Measurements from ENCODE around the gene RAB42. TPM values are rescaled to one million over a fixed set of nuclear protein-coding genes. Genes with fewer than 3 reads are reported as not detected.
A peak's percentile ranks its signal among the peaks of the same experiment; 100 is the strongest.

Gene RAB42, protein sequence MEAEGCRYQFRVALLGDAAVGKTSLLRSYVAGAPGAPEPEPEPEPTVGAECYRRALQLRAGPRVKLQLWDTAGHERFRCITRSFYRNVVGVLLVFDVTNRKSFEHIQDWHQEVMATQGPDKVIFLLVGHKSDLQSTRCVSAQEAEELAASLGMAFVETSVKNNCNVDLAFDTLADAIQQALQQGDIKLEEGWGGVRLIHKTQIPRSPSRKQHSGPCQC
- 3.4 and 3.8 TPM in 2 replicates for polyA plus RNA-seq (2013)

DNA sequence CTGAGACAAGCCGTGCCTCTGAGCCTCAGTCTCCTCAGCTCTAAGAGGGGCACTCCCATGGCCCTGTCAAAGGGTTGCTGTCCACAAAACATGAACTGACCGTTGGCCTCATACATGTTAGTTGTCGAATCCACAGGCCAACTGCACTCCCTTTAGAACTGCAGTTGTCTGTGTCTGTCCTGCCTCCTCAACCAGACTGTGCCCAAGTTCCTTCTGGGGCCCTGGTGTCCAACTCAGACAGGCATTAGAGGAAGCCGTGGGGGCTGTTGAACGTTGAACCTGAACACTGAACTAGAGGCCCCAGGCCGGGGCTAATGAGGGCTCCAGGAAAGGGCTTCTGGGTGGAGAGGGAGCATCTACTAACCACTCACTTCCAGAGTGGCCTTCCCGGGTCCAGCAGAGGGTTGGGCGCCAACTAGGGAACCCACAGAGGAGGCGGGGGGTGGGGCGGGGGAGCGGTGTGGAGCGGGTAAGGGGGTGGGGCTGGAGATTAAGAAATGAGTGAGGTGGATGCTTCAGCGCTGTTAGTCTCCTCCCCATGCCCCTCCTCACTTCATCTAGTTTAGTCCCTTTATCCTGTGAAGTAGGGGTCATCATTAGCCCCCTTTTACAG lies at the start of gene RAB42:
TSS of gene RAB42 (plus strand) at position 558 of the 613 bp plus-strand sequence. CDS start 247 bp downstream, outside the sequence.
- Histone ChIP-seq H3K27ac (ENCODE audit: low read depth, low read length) (no peak within 1 kb of the TSS), H3K4me2 (ENCODE audit: low read length) (peak within 1 kb of the TSS; percentile 90), H2AFZ (ENCODE audit: insufficient read depth, low read length, poor library complexity) (peak within 1 kb of the TSS; percentile 82), H2AK5ac (ENCODE audit: low read length) (peak within 1 kb of the TSS; percentile 59), H3K23ac (ENCODE audit: low read length) (no peak within 1 kb of the TSS), H4K12ac (ENCODE audit: low read depth, low read length) (peak within 1 kb of the TSS; percentile 74), H2BK12ac (ENCODE audit: low read length) (peak within 1 kb of the TSS; percentile 80), H3K27me3 (ENCODE audit: insufficient read depth, low read length) (no peaks in the 10 kb centered on the region), H3K79me2 (ENCODE audit: control insufficient read depth, insufficient read depth, low read length, poor library complexity) (peaks cover 5% of the 10 kb centered on the region), H4K8ac (ENCODE audit: low read depth, low read length) (peak within 1 kb of the TSS; percentile 85), H3K9ac (ENCODE audit: low read length) (no peak within 1 kb of the TSS), H4K91ac (ENCODE audit: low read depth, low read length) (peak within 1 kb of the TSS; percentile 70), H3K9me3 (ENCODE audit: insufficient read depth, low read depth, low read length) (no peaks in the 10 kb centered on the region), H3K36me3 (ENCODE audit: control insufficient read depth in 1 of 2, insufficient read depth in 2 of 2, low read length in 2 of 2) (no peaks in the 10 kb centered on the region), H3K4me3 (ENCODE audit: low read depth, low read length) (peak within 1 kb of the TSS; percentile 67), H3K4ac (ENCODE audit: low read depth, low read length) (no peak within 1 kb of the TSS), H2BK120ac (ENCODE audit: insufficient read depth, low read length, poor library complexity) (peak within 1 kb of the TSS; percentile 21), H3K4me1 (ENCODE audit: control insufficient read depth in 1 of 2, insufficient read depth in 2 of 2, low read length in 2 of 2) (peaks cover 8 to 10% of the 10 kb centered on the region in 2 experiments), H2BK5ac (ENCODE audit: low read depth, low read length, poor library complexity) (peak within 1 kb of the TSS; percentile 27), H3K18ac (ENCODE audit: low read length) (peak within 1 kb of the TSS; percentile 41), H3K14ac (ENCODE audit: low read length) (peak within 1 kb of the TSS; percentile 89), H3K79me1 (ENCODE audit: low read length) (peaks cover 7% of the 10 kb centered on the region)
- no CpG with 5 or more reads among the region's 13 CpGs for WGBS (ENCODE audit: extremely low coverage, insufficient coverage, insufficient read length)
- DNase-seq = no peak

DNA sequence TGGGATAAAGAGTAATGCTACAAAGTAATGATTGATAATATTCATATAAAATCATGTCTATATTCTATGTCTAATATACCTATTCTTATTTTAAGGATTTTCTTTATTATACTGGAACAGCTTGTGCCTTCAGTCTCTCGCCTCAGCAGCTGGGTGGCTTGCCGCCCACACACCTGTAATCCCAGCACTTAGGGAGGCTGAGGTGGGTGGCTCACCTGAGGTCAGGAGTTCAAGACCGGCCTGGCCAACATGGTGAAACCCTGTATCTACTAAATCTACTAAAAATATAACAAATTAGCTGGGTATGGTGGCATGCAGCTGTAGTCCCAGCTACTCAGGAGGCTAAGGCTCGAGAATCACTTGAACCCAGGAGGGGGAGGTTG lies 46.8 kb upstream of the RAB42 start:
- no peak overlapping the region for H3K4ac ChIP-seq (ENCODE audit: low read depth, low read length)
- no peak overlapping the region for H3K18ac ChIP-seq (ENCODE audit: low read length)
- H4K8ac ChIP-seq (ENCODE audit: low read depth, low read length) = no peak overlapping the region
- no peak overlapping the region for H3K4me3 ChIP-seq (ENCODE audit: low read depth, low read length)
- DNase-seq = no peak
- no peak overlapping the region for H2BK12ac ChIP-seq (ENCODE audit: low read length)
- no peak overlapping the region for H3K23ac ChIP-seq (ENCODE audit: low read length)
- H3K79me1 ChIP-seq (ENCODE audit: low read length) = peaks cover 4% of the 10 kb centered on the region
- H3K4me2 ChIP-seq (ENCODE audit: low read length) = no peak overlapping the region
- H3K27me3 ChIP-seq (ENCODE audit: insufficient read depth, low read length) = no peaks in the 10 kb centered on the region
- no peaks in the 10 kb centered on the region for H3K36me3 ChIP-seq (ENCODE audit: control insufficient read depth in 1 of 2, insufficient read depth in 2 of 2, low read length in 2 of 2)
- H3K79me2 ChIP-seq (ENCODE audit: control insufficient read depth, insufficient read depth, low read length, poor library complexity) = no peaks in the 10 kb centered on the region
- no peak overlapping the region for H2AFZ ChIP-seq (ENCODE audit: insufficient read depth, low read length, poor library complexity)
- H3K27ac ChIP-seq (ENCODE audit: low read depth, low read length) = no peak overlapping the region
- H4K91ac ChIP-seq (ENCODE audit: low read depth, low read length) = no peak overlapping the region
- no peak overlapping the region for H2BK120ac ChIP-seq (ENCODE audit: insufficient read depth, low read length, poor library complexity)
- no peaks in the 10 kb centered on the region for H3K9me3 ChIP-seq (ENCODE audit: insufficient read depth, low read depth, low read length)
- no peaks in the 10 kb centered on the region for H3K4me1 ChIP-seq (ENCODE audit: control insufficient read depth in 1 of 2, insufficient read depth in 2 of 2, low read length in 2 of 2)
- no peak overlapping the region for H3K9ac ChIP-seq (ENCODE audit: low read length)
- H4K12ac ChIP-seq (ENCODE audit: low read depth, low read length) = no peak overlapping the region
- H2AK5ac ChIP-seq (ENCODE audit: low read length) = no peak overlapping the region
- no CpG with 5 or more reads among the region's 4 CpGs for WGBS (ENCODE audit: extremely low coverage, insufficient coverage, insufficient read length)
- no peak overlapping the region for H2BK5ac ChIP-seq (ENCODE audit: low read depth, low read length, poor library complexity)
- no peak overlapping the region for H3K14ac ChIP-seq (ENCODE audit: low read length)

DNA sequence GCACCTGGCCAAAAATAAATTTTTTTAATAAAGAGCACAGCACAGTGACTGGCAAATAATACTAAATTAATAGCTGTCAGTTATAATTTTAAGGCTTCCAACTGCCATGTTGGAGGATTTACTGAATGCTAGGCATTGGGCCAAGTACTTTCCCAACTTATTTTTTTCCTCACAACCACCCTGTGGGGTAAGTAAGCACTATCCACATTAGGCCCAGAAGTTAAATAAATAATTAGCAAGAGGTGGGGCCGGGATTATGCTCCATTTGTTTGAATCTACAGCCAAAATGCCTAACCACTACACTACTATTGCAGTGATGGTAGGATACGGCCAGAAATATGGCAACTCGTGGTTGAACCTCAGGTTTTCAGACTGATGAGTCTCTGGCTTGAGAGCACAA lies 43.7 kb upstream of the RAB42 start:
- H3K4me3 ChIP-seq (ENCODE audit: low read depth, low read length) = no peak overlapping the region
- H3K4me1 ChIP-seq (ENCODE audit: control insufficient read depth in 1 of 2, insufficient read depth in 2 of 2, low read length in 2 of 2) = no peaks in the 10 kb centered on the region
- H3K9ac ChIP-seq (ENCODE audit: low read length) = no peak overlapping the region
- H3K18ac ChIP-seq (ENCODE audit: low read length) = no peak overlapping the region
- no peak overlapping the region for H3K14ac ChIP-seq (ENCODE audit: low read length)
- H3K4ac ChIP-seq (ENCODE audit: low read depth, low read length) = no peak overlapping the region
- H2AK5ac ChIP-seq (ENCODE audit: low read length) = no peak overlapping the region
- H3K79me1 ChIP-seq (ENCODE audit: low read length) = peaks cover 13% of the 10 kb centered on the region
- no peak overlapping the region for H3K4me2 ChIP-seq (ENCODE audit: low read length)
- no peak overlapping the region for H4K91ac ChIP-seq (ENCODE audit: low read depth, low read length)
- no CpG with 5 or more reads among the region's 3 CpGs for WGBS (ENCODE audit: extremely low coverage, insufficient coverage, insufficient read length)
- no peak overlapping the region for H2BK120ac ChIP-seq (ENCODE audit: insufficient read depth, low read length, poor library complexity)
- no peak overlapping the region for H2AFZ ChIP-seq (ENCODE audit: insufficient read depth, low read length, poor library complexity)
- peaks cover 4% of the 10 kb centered on the region for H3K79me2 ChIP-seq (ENCODE audit: control insufficient read depth, insufficient read depth, low read length, poor library complexity)
- no peaks in the 10 kb centered on the region for H3K9me3 ChIP-seq (ENCODE audit: insufficient read depth, low read depth, low read length)
- no peaks in the 10 kb centered on the region for H3K36me3 ChIP-seq (ENCODE audit: control insufficient read depth in 1 of 2, insufficient read depth in 2 of 2, low read length in 2 of 2)
- no peaks in the 10 kb centered on the region for H3K27me3 ChIP-seq (ENCODE audit: insufficient read depth, low read length)
- no peak overlapping the region for H2BK5ac ChIP-seq (ENCODE audit: low read depth, low read length, poor library complexity)
- H4K8ac ChIP-seq (ENCODE audit: low read depth, low read length) = no peak overlapping the region
- no peak overlapping the region for H3K27ac ChIP-seq (ENCODE audit: low read depth, low read length)
- H3K23ac ChIP-seq (ENCODE audit: low read length) = no peak overlapping the region
- H4K12ac ChIP-seq (ENCODE audit: low read depth, low read length) = no peak overlapping the region
- DNase-seq = no peak
- no peak overlapping the region for H2BK12ac ChIP-seq (ENCODE audit: low read length)

DNA sequence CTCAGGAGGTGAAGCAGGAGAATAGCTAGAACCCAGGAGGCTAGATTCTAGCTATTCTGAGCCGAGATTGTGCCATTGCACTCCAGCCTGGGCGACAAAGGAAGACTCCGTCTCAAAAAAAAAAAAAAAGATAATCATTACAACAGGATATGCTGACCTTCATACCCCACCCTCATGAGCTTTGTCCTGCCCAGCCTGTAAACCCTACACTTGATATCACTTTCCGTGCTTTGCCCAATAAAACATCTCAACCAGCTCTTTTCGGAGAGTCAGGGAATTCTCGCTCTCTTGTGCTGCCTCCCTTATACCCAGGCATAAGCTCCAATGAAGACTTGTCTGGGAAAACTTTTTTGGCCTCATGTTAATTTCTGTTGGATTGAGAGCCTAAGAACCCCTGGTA lies 40.7 kb upstream of the RAB42 start:
- no peak overlapping the region for H4K12ac ChIP-seq (ENCODE audit: low read depth, low read length)
- no peak overlapping the region for H3K4me2 ChIP-seq (ENCODE audit: low read length)
- H3K79me2 ChIP-seq (ENCODE audit: control insufficient read depth, insufficient read depth, low read length, poor library complexity) = peaks cover 6% of the 10 kb centered on the region
- no peak overlapping the region for H3K23ac ChIP-seq (ENCODE audit: low read length)
- no peaks in the 10 kb centered on the region for H3K9me3 ChIP-seq (ENCODE audit: insufficient read depth, low read depth, low read length)
- no peak overlapping the region for H2AK5ac ChIP-seq (ENCODE audit: low read length)
- H3K14ac ChIP-seq (ENCODE audit: low read length) = no peak overlapping the region
- H3K27me3 ChIP-seq (ENCODE audit: insufficient read depth, low read length) = no peaks in the 10 kb centered on the region
- no CpG with 5 or more reads among the region's 6 CpGs for WGBS (ENCODE audit: extremely low coverage, insufficient coverage, insufficient read length)
- H3K4ac ChIP-seq (ENCODE audit: low read depth, low read length) = no peak overlapping the region
- H2BK5ac ChIP-seq (ENCODE audit: low read depth, low read length, poor library complexity) = no peak overlapping the region
- peak overlapping the region; percentile 18 for H4K91ac ChIP-seq (ENCODE audit: low read depth, low read length)
- H3K4me1 ChIP-seq (ENCODE audit: control insufficient read depth in 1 of 2, insufficient read depth in 2 of 2, low read length in 2 of 2) = no peaks in the 10 kb centered on the region
- H2AFZ ChIP-seq (ENCODE audit: insufficient read depth, low read length, poor library complexity) = peak overlapping the region; percentile 88
- peaks cover 11% of the 10 kb centered on the region for H3K79me1 ChIP-seq (ENCODE audit: low read length)
- DNase-seq = no peak
- H3K36me3 ChIP-seq (ENCODE audit: control insufficient read depth in 1 of 2, insufficient read depth in 2 of 2, low read length in 2 of 2) = peaks cover 2 to 4% of the 10 kb centered on the region in 2 experiments
- no peak overlapping the region for H2BK12ac ChIP-seq (ENCODE audit: low read length)
- no peak overlapping the region for H4K8ac ChIP-seq (ENCODE audit: low read depth, low read length)
- H2BK120ac ChIP-seq (ENCODE audit: insufficient read depth, low read length, poor library complexity) = peak overlapping the region; percentile 79
- H3K9ac ChIP-seq (ENCODE audit: low read length) = no peak overlapping the region
- no peak overlapping the region for H3K27ac ChIP-seq (ENCODE audit: low read depth, low read length)
- H3K4me3 ChIP-seq (ENCODE audit: low read depth, low read length) = no peak overlapping the region
- H3K18ac ChIP-seq (ENCODE audit: low read length) = no peak overlapping the region

Measured in trophoblast cell (in vitro differentiated cells and primary cell).